Subcutaneous abdominal adipose tissue (tissue), 5 donors: ENCODE data around the gene SH3BP5.

ENCODE experiments used
- H3K27ac ChIP-seq: one replicate; pipeline ENCODE4 v1.7.0; 2013; ENCODE audit warnings: low read depth, mild to moderate bottlenecking, inconsistent platforms, low read length, moderate library complexity
- H3K27me3 ChIP-seq, 5 donors: one replicate each; pipeline ENCODE4 v1.7.0; 2013; ENCODE audit warnings: low read length in 5 of 5, inconsistent platforms in 1 of 5; ENCODE audit not compliant: control insufficient read depth in 5 of 5, insufficient read depth in 4 of 5
- H3K36me3 ChIP-seq, 5 donors: one replicate each; pipeline ENCODE4 v1.7.0; 2013; ENCODE audit warnings: low read length in 5 of 5; ENCODE audit not compliant: control insufficient read depth in 5 of 5, insufficient read depth in 5 of 5
- H3K4me1 ChIP-seq, 5 donors: one replicate each; pipeline ENCODE4 v1.7.0; 2013; ENCODE audit warnings: low read length in 5 of 5, mild to moderate bottlenecking in 3 of 5, moderate library complexity in 1 of 5; ENCODE audit not compliant: control insufficient read depth in 5 of 5, insufficient read depth in 5 of 5
- H3K4me3 ChIP-seq, 5 donors: one replicate each; pipeline ENCODE4 v1.7.0; 2013; ENCODE audit warnings: low read length in 5 of 5, low read depth in 1 of 5
- H3K9ac ChIP-seq, 5 donors: one replicate each; pipeline ENCODE4 v1.7.0; 2013; ENCODE audit warnings: low read length in 5 of 5, mild to moderate bottlenecking in 4 of 5, moderate library complexity in 3 of 5
- H3K9me3 ChIP-seq, 5 donors: one replicate each; pipeline ENCODE4 v1.7.0; 2013; ENCODE audit warnings: low read length in 5 of 5; ENCODE audit not compliant: control insufficient read depth in 5 of 5
- donor health status: healthy.
- donor health status: healthy.
- donor health status: healthy.
- donor health status: healthy.
- donor health status: healthy.

The SH3BP5 gene

DNA sequence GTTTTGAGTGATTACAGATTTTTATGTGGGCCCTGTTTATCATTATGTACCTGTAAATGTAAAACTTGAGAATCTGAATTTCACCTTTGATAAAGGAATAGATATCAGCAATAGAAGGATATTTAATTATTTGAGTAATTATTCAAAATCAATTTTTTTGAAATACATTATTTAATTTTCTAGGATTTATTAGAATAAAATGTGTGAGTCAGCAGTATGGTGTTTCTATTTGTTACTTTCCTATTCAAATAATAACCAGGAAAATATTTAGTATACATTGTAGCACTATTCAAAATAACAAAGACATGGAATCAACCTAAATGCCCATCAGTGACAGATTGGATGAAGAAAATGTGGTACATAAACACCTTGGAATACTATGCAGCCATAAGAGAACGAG lies 104.2 kb downstream of the SH3BP5 start:
- Histone ChIP-seq H3K36me3 (peaks cover 38 to 61% (median 60%) of the 10 kb centered on the region in 5 donors), H3K4me1 (no peaks in the 10 kb centered on the region), H3K9me3 (no peaks in the 10 kb centered on the region), H3K27ac (no peak overlapping the region), H3K4me3 (no peak overlapping the region), H3K9ac (no peak overlapping the region), H3K27me3 (no peaks in the 10 kb centered on the region)

DNA sequence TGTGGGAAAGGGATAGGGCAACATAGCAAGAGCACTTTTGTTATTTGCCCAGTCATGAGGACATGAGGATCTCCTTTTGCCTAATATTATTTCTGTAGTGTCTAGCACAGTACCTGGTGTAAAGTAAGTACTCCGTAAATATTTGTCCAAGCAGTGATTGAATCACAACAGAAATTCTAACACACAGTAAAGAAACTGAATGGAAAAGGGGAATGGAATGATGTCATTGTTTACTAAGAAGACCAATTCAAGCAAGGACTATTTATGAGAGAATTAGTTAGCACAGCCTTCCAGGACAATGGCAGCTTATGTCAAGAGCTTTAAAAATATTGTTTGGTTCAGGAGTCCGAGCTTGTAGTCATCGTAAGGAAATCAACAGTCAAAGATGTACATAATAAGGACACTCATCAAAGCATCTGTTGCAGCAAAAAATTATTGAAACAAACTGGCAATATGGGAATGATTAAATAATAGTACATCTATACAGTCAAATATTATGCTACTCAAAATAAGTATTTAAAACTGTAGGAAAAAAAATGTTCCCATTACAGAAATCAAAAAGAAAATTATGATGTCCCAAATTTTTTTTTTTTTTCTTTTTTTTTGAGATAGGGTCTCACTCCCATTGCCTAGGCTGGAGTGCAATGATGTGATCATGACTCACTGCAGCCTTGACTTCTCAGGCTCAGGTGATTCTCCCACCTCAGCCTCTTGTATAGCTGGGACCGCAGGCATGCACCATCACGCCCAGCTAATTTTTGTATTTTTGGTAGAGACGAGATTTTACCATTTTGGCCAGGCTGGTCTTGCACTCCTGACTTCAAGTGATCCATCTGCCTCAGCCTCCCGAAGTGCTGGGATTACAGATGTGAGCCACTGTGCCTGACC lies 108.5 kb downstream of the SH3BP5 start:
- Histone ChIP-seq H3K4me3 (no peak overlapping the region), H3K27ac (no peak overlapping the region), H3K4me1 (peaks cover 0 to 36% (median 16%) of the 10 kb centered on the region in 5 donors), H3K9me3 (no peaks in the 10 kb centered on the region), H3K27me3 (no peaks in the 10 kb centered on the region), H3K9ac (no peak overlapping the region), H3K36me3 (peaks cover 45 to 60% (median 52%) of the 10 kb centered on the region in 5 donors)

DNA sequence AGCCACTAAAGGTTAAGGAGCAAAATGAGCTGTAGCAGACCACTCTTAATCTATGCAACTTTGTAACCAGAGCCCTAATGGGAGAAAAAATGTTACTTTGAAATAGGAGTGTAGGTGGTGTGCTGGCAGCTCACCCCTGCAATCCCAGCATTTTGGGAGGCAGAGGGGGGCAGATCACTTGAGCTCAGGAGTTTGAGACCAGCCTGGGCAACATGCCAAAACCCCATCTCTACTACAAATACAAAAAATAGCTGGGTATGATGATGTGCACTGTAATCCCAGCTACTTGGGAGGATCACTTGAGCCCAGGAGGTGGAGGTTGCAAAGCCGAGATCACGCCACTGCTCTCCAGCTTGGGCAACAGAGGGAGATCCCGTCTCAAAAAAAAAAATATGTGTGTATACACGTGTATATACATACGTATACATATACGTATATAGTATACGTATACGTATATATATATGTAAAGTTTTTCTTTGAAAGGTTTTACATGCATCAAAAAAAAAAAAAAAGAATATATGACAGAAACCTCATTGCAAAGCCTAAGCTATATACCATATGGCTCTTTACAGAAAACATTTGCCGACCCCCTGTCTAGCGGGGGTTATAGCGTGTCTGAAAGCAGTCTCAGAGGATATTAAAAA lies 110.7 kb downstream of the SH3BP5 start:
- Histone ChIP-seq H3K4me3 (no peak overlapping the region), H3K27ac (no peak overlapping the region), H3K27me3 (no peaks in the 10 kb centered on the region), H3K9me3 (no peaks in the 10 kb centered on the region), H3K4me1 (peaks cover 0 to 47% (median 16%) of the 10 kb centered on the region in 5 donors), H3K36me3 (peaks cover 47 to 66% (median 50%) of the 10 kb centered on the region in 5 donors), H3K9ac (no peak overlapping the region)

DNA sequence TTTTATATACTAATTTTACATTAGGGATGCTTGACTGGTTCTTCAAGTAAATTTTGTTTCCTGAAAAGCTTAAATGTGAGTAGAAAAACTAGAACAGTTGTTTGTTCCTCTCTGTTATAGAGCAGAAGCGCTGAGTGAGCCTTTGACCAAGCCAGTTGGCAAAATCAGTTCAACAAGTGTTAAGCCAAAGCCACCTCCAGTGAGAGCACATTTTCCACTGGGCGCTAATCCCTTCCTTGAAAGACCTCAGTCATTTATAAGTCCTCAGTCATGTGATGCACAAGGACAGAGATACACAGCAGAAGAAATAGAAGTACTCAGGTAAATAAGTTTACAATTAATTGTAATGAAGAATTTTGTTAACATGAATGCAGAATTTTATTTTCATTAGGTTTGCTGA lies 111.7 kb downstream of the SH3BP5 start:
- Histone ChIP-seq H3K27ac (no peak overlapping the region), H3K4me1 (peaks cover 2 to 55% (median 22%) of the 10 kb centered on the region in 5 donors), H3K9me3 (no peaks in the 10 kb centered on the region), H3K9ac (no peak overlapping the region), H3K36me3 (peaks cover 47 to 65% (median 52%) of the 10 kb centered on the region in 5 donors), H3K4me3 (no peak overlapping the region), H3K27me3 (no peaks in the 10 kb centered on the region)

DNA sequence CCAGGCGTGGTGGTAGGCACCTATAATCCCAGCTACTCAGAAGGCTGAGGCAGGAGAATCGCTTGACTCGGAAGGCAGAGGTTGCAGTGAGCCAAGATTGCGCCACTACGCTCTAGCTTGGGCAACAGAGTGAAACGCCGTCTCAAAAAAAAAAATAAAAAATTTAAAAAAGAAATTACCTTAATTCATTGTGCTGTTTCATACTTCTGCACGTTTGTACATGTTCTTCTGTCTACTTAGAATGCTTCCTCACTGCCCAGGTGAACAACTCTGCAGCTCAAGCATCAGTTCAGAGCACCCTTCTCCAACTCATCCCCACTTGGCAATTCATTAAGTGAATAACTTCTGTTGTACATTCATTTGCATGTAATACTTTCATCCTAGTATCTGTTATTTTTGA lies 112.3 kb downstream of the SH3BP5 start:
- peaks cover 2 to 61% (median 28%) of the 10 kb centered on the region in 5 donors for H3K4me1 ChIP-seq
- H3K36me3 ChIP-seq: peaks cover 43 to 62% (median 47%) of the 10 kb centered on the region in 5 donors
- H3K27me3 ChIP-seq: no peaks in the 10 kb centered on the region
- H3K9me3 ChIP-seq: no peaks in the 10 kb centered on the region
- no peak overlapping the region for H3K27ac ChIP-seq
- H3K9ac ChIP-seq: no peak overlapping the region
- H3K4me3 ChIP-seq: no peak overlapping the region

DNA sequence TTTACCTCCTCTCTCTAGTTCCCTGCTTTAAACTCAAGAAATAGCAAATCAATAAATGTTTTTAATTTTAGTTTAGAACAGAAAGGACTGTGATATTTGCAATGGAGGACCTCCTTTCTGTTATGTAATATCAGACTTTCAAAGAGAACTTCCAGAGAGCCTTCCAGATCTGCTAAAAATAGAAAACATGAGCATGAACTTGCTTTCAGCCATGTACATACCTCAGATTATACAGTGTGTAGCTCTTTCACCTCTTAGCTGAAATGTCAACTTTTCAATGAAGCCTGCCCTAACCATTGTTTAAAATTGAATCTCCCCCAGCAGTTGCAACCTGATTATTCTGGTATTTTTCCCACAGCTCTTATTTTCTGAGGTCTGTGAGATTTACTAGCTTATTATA lies 113.7 kb downstream of the SH3BP5 start:
- Histone ChIP-seq H3K4me3 (no peak overlapping the region), H3K27ac (no peak overlapping the region), H3K4me1 (peaks cover 2 to 70% (median 37%) of the 10 kb centered on the region in 5 donors), H3K9ac (no peak overlapping the region), H3K36me3 (peaks cover 37 to 56% (median 47%) of the 10 kb centered on the region in 5 donors), H3K27me3 (no peaks in the 10 kb centered on the region), H3K9me3 (no peaks in the 10 kb centered on the region)

DNA sequence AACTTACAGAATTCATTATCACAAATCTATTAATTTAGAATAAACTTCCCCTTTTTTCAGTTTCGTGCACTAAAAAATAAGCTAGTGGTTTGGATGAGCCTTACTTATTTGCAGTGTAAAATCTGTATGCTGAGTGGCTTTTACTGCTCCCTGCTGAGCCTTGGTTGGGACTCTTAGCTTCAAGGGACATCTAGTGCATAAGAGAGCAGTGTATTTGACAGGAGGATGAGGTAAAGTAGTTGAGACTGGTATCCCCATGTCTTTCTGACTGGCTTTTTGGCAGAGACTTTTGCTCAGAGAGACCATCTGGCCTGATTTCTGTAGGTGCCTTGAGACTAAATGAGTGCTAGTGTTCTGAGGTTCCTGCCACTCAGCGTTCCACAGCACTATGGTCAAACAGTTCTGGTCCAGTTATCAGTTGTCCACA lies 114.5 kb downstream of the SH3BP5 start:
- Histone ChIP-seq H3K27me3 (no peaks in the 10 kb centered on the region), H3K9ac (no peak overlapping the region), H3K36me3 (peaks cover 33 to 58% (median 47%) of the 10 kb centered on the region in 5 donors), H3K27ac (no peak overlapping the region), H3K9me3 (no peaks in the 10 kb centered on the region), H3K4me3 (no peak overlapping the region), H3K4me1 (peaks cover 2 to 67% (median 37%) of the 10 kb centered on the region in 5 donors)

DNA sequence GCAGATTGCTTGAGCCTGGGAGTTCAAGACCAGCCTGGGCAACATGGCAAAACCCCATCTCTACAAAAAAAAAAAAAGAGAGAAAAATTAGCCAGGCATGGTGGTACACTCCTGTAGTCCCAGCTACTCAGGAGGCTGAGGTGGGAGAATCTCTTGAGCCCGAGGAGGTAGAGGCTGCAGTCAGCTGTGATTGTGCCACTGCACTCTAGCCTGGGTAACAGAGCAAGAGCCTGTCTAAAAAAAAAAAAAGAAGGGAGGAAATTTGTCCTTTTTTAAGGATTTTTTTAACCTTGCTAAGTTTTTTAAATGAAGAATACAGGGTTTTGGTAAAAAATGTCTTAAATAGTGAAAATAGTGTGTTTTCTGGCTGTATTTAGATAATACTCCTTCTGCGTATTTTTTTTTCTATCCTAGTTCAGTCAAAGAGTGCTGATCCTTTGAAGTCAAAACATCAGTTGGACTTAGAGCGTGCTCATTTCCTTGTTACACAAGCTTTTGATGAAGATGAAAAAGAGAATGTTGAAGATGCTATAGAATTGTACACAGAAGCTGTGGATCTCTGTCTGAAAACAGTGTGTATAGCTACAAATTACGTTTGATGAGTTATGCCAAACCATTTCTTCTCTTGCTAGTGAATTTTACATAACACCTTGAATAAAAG lies 115.2 kb downstream of the SH3BP5 start:
- Histone ChIP-seq H3K27me3 (no peaks in the 10 kb centered on the region), H3K27ac (no peak overlapping the region), H3K36me3 (peaks cover 29 to 60% (median 47%) of the 10 kb centered on the region in 5 donors), H3K9me3 (no peaks in the 10 kb centered on the region), H3K9ac (no peak overlapping the region), H3K4me3 (no peak overlapping the region), H3K4me1 (peaks cover 2 to 60% (median 32%) of the 10 kb centered on the region in 5 donors)

DNA sequence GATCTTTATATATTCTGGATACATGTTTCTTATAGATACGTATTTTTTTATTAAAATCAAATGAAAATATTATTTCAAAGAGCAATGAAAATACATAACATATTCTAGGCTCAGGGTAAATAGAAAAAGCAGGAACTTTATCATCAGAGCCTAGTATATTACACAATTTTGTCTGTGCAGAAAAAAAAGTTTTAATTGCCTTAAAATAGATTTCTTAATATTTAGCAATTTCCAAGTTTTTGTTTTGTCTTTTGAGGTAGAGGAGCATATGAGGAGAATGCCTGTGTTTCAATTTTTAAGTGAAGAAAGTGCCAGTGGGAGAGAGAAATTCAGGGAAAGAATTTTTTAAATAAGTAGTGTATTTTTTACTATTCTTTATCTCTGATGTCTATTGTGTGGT lies 115.9 kb downstream of the SH3BP5 start:
- no peaks in the 10 kb centered on the region for H3K27me3 ChIP-seq
- H3K9ac ChIP-seq: no peak overlapping the region
- H3K4me1 ChIP-seq: peaks cover 2 to 54% (median 29%) of the 10 kb centered on the region in 5 donors
- H3K9me3 ChIP-seq: no peaks in the 10 kb centered on the region
- H3K36me3 ChIP-seq: peaks cover 23 to 56% (median 45%) of the 10 kb centered on the region in 5 donors
- no peak overlapping the region for H3K4me3 ChIP-seq
- no peak overlapping the region for H3K27ac ChIP-seq
